SK-N-SH (cell line): ENCODE results near the gene ZBTB8OS. TPM values are rescaled to one million over a fixed set of nuclear protein-coding genes. Genes with fewer than 3 reads are reported as not detected.

Experiments used
- CTCF ChIA-PET: fragments of 300-600, 350-600 bp; formaldehyde crosslinking; extraction: SDS; loops from one replicate; lab custom pipeline; 2021; lab: Yijun Ruan, JAX
- POLR2A ChIA-PET: fragments of 350-600 bp; sonication (Branson Sonifier 250); formaldehyde crosslinking; extraction: SDS; loops from one replicate; lab custom pipeline; 2020; ENCODE audit warnings: antibody characterized with exemption, inconsistent platforms; lab: Yijun Ruan, JAX
- DNase-seq: peaks from one replicate; pipeline ENCODE4 v3.0.0; 2012
- H2AFZ ChIP-seq: fragments of 200-600 bp; sonication (generic); 2 replicates; pipeline ENCODE4 v1.8.1; 2016; ENCODE audit warnings: antibody characterized with exemption, mild to moderate bottlenecking, low read depth
- H3F3A ChIP-seq: fragments of 200-600 bp; sonication (generic); replicated peaks from 2 replicates; pipeline ENCODE3; 2016; ENCODE audit warnings: antibody characterized with exemption, mild to moderate bottlenecking; ENCODE audit not compliant: insufficient read depth
- H3K27ac ChIP-seq, 2 experiments: fragments of 200-500 bp in 1 of 2; fragments of 200-600 bp in 1 of 2; sonication (Bioruptor generic) in 1 of 2; sonication (generic), shearing (Covaris generic) in 1 of 2; 2 replicates each; pipeline versions ENCODE4 v1.5.1 to v1.6.1; 2014 to 2016; ENCODE audit warnings: low read depth in 2 of 2, inconsistent platforms in 1 of 2, low read length in 1 of 2, mild to moderate bottlenecking in 1 of 2, mixed read lengths in 1 of 2
- H3K27me3 ChIP-seq: fragments of 200-600 bp; sonication (generic), shearing (Covaris generic); 2 replicates; pipeline ENCODE4 v1.6.1; 2016; ENCODE audit warnings: mixed run types; ENCODE audit not compliant: insufficient read depth
- H3K36me3 ChIP-seq, 2 experiments: fragments of 200-500 bp in 1 of 2; fragments of 200-600 bp in 1 of 2; sonication (Bioruptor generic) in 1 of 2; sonication (generic) in 1 of 2; replicated peaks in 1 of 2; 2 replicates each; pipeline versions ENCODE3 to v1.5.1; 2014 to 2016; ENCODE audit warnings: low read length in 1 of 2, mild to moderate bottlenecking in 1 of 2; ENCODE audit not compliant: insufficient read depth in 2 of 2, control insufficient read depth in 1 of 2
- H3K4me1 ChIP-seq, 2 experiments: fragments of 200-500 bp in 1 of 2; fragments of 200-600 bp in 1 of 2; sonication (Bioruptor generic) in 1 of 2; sonication (generic), shearing (Covaris generic) in 1 of 2; 2 replicates each; pipeline versions ENCODE4 v1.5.1 to v1.6.1; 2014 to 2016; ENCODE audit warnings: low read depth in 1 of 2, low read length in 1 of 2, mixed run types in 1 of 2; ENCODE audit not compliant: insufficient read depth in 2 of 2, control insufficient read depth in 1 of 2
- H3K4me2 ChIP-seq: fragments of 200-600 bp; sonication (generic), shearing (Covaris generic); 2 replicates; pipeline ENCODE4 v1.6.1; 2017; ENCODE audit warnings: mixed run types
- H3K4me3 ChIP-seq, 2 experiments: fragments of 200-500 bp in 1 of 2; fragments of 200-600 bp in 1 of 2; sonication (Bioruptor generic) in 1 of 2; sonication (generic), shearing (Covaris generic) in 1 of 2; 2 replicates each; pipeline versions ENCODE4 v1.5.1 to v1.8.1; 2014 to 2016; ENCODE audit warnings: low read depth in 2 of 2, inconsistent platforms in 1 of 2, low read length in 1 of 2, mild to moderate bottlenecking in 1 of 2, mixed read lengths in 1 of 2, moderate library complexity in 1 of 2
- H3K79me2 ChIP-seq: fragments of 200-600 bp; sonication (generic); 2 replicates; pipeline ENCODE4 v1.8.1; 2017; ENCODE audit warnings: mild to moderate bottlenecking; ENCODE audit not compliant: insufficient read depth
- H3K9ac ChIP-seq: fragments of 200-600 bp; sonication (generic); 2 replicates; pipeline ENCODE4 v1.6.1; 2017; ENCODE audit warnings: mixed run types
- H3K9me2 ChIP-seq: fragments of 200-600 bp; sonication (generic); 2 replicates; pipeline ENCODE4 v1.6.1; 2017; ENCODE audit warnings: mixed run types
- H3K9me3 ChIP-seq: fragments of 200-600 bp; sonication (generic); 2 replicates; pipeline ENCODE4 v1.6.1; 2017; ENCODE audit warnings: mixed run types, mild to moderate bottlenecking, moderate library complexity
- H4K20me1 ChIP-seq: fragments of 200-600 bp; sonication (generic); 2 replicates; pipeline ENCODE4 v1.6.1; 2017; ENCODE audit warnings: mild to moderate bottlenecking, mixed run types; ENCODE audit not compliant: insufficient read depth
- CHD2 ChIP-seq: fragments of 150-350 bp; IDR thresholded peaks from 2 replicates; pipeline ENCODE4 v1.6.1; 2018; ENCODE audit warnings: low read length; ENCODE audit not compliant: partially characterized antibody
- GABPA ChIP-seq: IDR thresholded peaks from 2 replicates; pipeline ENCODE4 v1.4.0; 2012; ENCODE audit warnings: low read depth, mild to moderate bottlenecking
- NRF1 ChIP-seq: IDR thresholded peaks from 2 replicates; pipeline ENCODE4 v1.6.1; 2012; ENCODE audit warnings: low read depth, mild to moderate bottlenecking, low read length
- POLR2AphosphoS5 ChIP-seq: IDR thresholded peaks from 2 replicates; pipeline ENCODE4 v1.6.1; 2012; ENCODE audit warnings: low read depth, low read length
- RCOR1 ChIP-seq: fragments of 150-350 bp; IDR thresholded peaks from 2 replicates; pipeline ENCODE4 v1.6.1; 2017; ENCODE audit warnings: antibody characterized with exemption, low read length
- REST ChIP-seq: IDR thresholded peaks from 2 replicates; pipeline ENCODE4 v1.6.1; 2012; ENCODE audit warnings: mild to moderate bottlenecking, low read depth, low read length, moderate library complexity
- SIN3A ChIP-seq: IDR thresholded peaks from 2 replicates; pipeline ENCODE4 v1.6.1; 2012; ENCODE audit warnings: low read depth, mild to moderate bottlenecking, low read length, moderate library complexity, borderline replicate concordance
- TAF1 ChIP-seq: IDR thresholded peaks from 2 replicates; pipeline ENCODE4 v1.6.1; 2012; ENCODE audit warnings: low read depth, mild to moderate bottlenecking, low read length, moderate library complexity, borderline replicate concordance
- USF2 ChIP-seq: fragments of 150-350 bp; IDR thresholded peaks from 2 replicates; pipeline ENCODE4 v1.6.1; 2017; ENCODE audit warnings: antibody characterized with exemption, low read length, low read depth, borderline replicate concordance
- WGBS: methylation state at CpG from one replicate; pipeline ENCODE4 v1.1.6; 2017; ENCODE audit warnings: low lambda C conversion rate; 5-methylcytosine and 5-hydroxymethylcytosine counted together
- polyA plus RNA-seq, 3 experiments: library from polyadenylated mRNA; depleted of rRNA; stranded (reverse); fragments of >200 nt; gene quantifications; 2 replicates each; pipeline ENCODE4 v1.2.3, GENCODE V29; 2012
- TF ChIP-seq, protein P1 (sequence below): IDR thresholded peaks from 2 replicates; pipeline ENCODE4 v1.4.0; 2012; ENCODE audit warnings: low read depth

Gene ZBTB8OS
- polyA plus RNA-seq, 1 of the 3 experiments (the other 2 are of a cell fraction) = 59.2 TPM

DNA sequence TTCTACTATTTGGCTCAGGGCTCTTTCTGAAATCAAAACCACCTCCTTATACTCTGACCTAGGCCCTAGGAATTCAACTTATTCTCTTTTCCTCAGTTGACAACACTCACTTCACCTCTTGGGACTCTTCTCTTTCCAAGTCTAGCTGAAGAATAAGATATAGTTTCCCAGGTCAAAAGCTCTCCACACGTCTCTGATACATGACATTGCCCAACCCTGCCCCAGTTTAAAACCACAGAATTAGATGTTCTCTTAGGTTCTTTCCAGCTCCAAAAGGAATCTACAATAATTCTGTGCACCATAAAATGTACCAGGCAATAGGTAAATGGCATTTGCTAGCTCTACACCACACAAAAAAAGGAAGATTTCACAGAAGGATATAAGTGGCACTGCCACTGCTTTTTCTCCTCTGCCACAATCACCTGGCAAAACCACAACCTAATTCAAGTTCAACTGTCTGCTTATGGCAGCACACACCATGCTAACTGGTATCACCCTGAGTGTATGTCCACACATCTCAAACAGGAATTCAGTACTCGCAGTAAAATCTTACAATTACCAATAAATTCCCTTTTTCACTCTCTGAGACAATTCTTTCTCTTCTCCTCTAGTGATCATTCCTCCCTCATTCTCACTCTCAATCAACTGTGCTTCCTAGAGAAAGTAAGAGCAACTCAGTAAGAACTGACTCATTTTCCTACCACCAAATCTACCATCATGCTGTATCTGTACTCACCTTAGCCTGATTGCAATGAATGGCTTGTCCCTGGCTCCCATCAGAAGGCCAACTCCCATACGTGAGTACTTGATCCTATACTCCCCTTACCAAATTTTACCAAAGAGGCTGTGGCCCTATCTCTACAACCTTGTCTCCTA lies 27.3 kb downstream of the ZBTB8OS start:
- H3K9me3 ChIP-seq = no peaks in the 10 kb centered on the region
- no peak overlapping the region for H3K4me3 ChIP-seq
- WGBS = 91% methylated on average over 3 of the region's 3 CpGs
- ChIA-PET POLR2A (no interaction called here), CTCF (interaction anchor here (1.9 kb wide), 1 partner anchor 10 kb away, joined by 4 read pairs; no protein-coding TSS in a partner anchor)
- no peak for TF ChIP-seq GABPA
- no peak for TF ChIP-seq NRF1
- TF ChIP-seq POLR2AphosphoS5 = no peak
- no peak for TF ChIP-seq REST
- TF ChIP-seq CHD2 = no peak
- no peak for TF ChIP-seq TAF1
- TF ChIP-seq USF2 = no peak
- TF ChIP-seq, protein P1, sequence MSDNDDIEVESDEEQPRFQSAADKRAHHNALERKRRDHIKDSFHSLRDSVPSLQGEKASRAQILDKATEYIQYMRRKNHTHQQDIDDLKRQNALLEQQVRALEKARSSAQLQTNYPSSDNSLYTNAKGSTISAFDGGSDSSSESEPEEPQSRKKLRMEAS = no peak
- no peaks in the 10 kb centered on the region for H4K20me1 ChIP-seq
- no peaks in the 10 kb centered on the region; the same call in 1 of the 2 replicates for H3K79me2 ChIP-seq
- H3K4me1 ChIP-seq = no peaks in the 10 kb centered on the region
- H3F3A ChIP-seq = no peaks in the 10 kb centered on the region
- no peak overlapping the region for H3K9ac ChIP-seq
- peaks cover 9 to 46% of the 10 kb centered on the region in 2 experiments for H3K36me3 ChIP-seq
- no peak for DNase-seq
- H3K27me3 ChIP-seq = no peaks in the 10 kb centered on the region
- H3K9me2 ChIP-seq = no peaks in the 10 kb centered on the region
- no peak overlapping the region for H3K4me2 ChIP-seq
- no peak overlapping the region for H2AFZ ChIP-seq
- no peak overlapping the region for H3K27ac ChIP-seq

GRCh38 chr1:32622205-32622604 lies 28.1 kb downstream of the ZBTB8OS start:
- WGBS = 80% methylated on average over 2 of the region's 2 CpGs
- no peak overlapping the region for H3K4me3 ChIP-seq
- no peaks in the 10 kb centered on the region for H3K9me3 ChIP-seq
- H3F3A ChIP-seq = no peaks in the 10 kb centered on the region
- DNase-seq = no peak
- H3K36me3 ChIP-seq = peaks cover 5 to 39% of the 10 kb centered on the region in 2 experiments
- no peaks in the 10 kb centered on the region for H3K4me1 ChIP-seq
- no peak overlapping the region for H2AFZ ChIP-seq
- H3K79me2 ChIP-seq = no peaks in the 10 kb centered on the region
- H3K4me2 ChIP-seq = no peak overlapping the region
- ChIA-PET CTCF (interaction anchor here (1.9 kb wide), 1 partner anchor 9 kb away, joined by 4 read pairs; no protein-coding TSS in a partner anchor), POLR2A (no interaction called here)
- no peaks in the 10 kb centered on the region for H3K27me3 ChIP-seq
- H3K9me2 ChIP-seq = no peaks in the 10 kb centered on the region
- TF ChIP-seq RCOR1 (no peak), SIN3A (no peak)
- TF ChIP-seq, all 33 proteins: peak for 0
- Histone ChIP-seq H3K27ac (no peak overlapping the region), H3K9ac (no peak overlapping the region), H4K20me1 (no peaks in the 10 kb centered on the region)
